RWPE2 (cell line): ENCODE data around the gene LTBP4.

Experiments used
- ATAC-seq: fragments of 200-7000 bp; cut with Tn5 transposase; 3 replicates; pipeline ENCODE4 v1.9.1; 2021; ENCODE audit warnings: low read depth
- DNase-seq: peaks from one replicate; pipeline ENCODE4 v3.0.0-alpha.2; 2020; ENCODE audit warnings: low spot score
- H3K27ac ChIP-seq: fragments of 450-650 bp; 2 replicates; pipeline ENCODE4 v1.5.1; 2017; ENCODE audit warnings: mild to moderate bottlenecking; ENCODE audit not compliant: poor library complexity, severe bottlenecking
- H3K27me3 ChIP-seq: fragments of 250-450 bp; sonication (Bioruptor Pico); 2 replicates; pipeline ENCODE4 v1.5.1; 2021; ENCODE audit warnings: mild to moderate bottlenecking, moderate library complexity; ENCODE audit not compliant: insufficient read depth, poor library complexity, severe bottlenecking
- H3K36me3 ChIP-seq: fragments of 250-450 bp; sonication (Bioruptor Pico); 2 replicates; pipeline ENCODE4 v1.5.1; 2020; ENCODE audit warnings: low read depth, mild to moderate bottlenecking, moderate library complexity
- H3K4me1 ChIP-seq: fragments of 250-450 bp; sonication (Bioruptor Pico); 2 replicates; pipeline ENCODE4 v1.5.1; 2021; ENCODE audit warnings: mild to moderate bottlenecking, moderate library complexity; ENCODE audit not compliant: insufficient read depth, poor library complexity, severe bottlenecking
- H3K4me3 ChIP-seq: fragments of 250-450 bp; sonication (Bioruptor Pico); 2 replicates; pipeline ENCODE4 v1.5.1; 2021; ENCODE audit warnings: mild to moderate bottlenecking, moderate library complexity; ENCODE audit not compliant: severe bottlenecking
- H3K9me3 ChIP-seq: fragments of 250-450 bp; sonication (Bioruptor Pico); 2 replicates; pipeline ENCODE4 v1.5.1; 2021; ENCODE audit warnings: mild to moderate bottlenecking, moderate library complexity; ENCODE audit not compliant: severe bottlenecking
- CTCF ChIP-seq: fragments of 450-650 bp; IDR thresholded peaks from one replicate; pipeline ENCODE4 v1.5.1; 2017; ENCODE audit warnings: mild to moderate bottlenecking, moderate library complexity; ENCODE audit not compliant: poor library complexity, severe bottlenecking

LTBP4 gene

GRCh38 chr19:40601134-40601974 lies at the start of gene LTBP4:
LTBP4 (plus strand) TSS chr19:40601369; CDS start chr19:40601388, 19 bp downstream.
- ATAC-seq (no peak), DNase-seq (no peak)
- H3K4me1 ChIP-seq = peaks cover 14% of the 10 kb centered on the region
- no peaks in the 10 kb centered on the region for H3K9me3 ChIP-seq
- H3K36me3 ChIP-seq = no peaks in the 10 kb centered on the region
- no peak for TF ChIP-seq CTCF
- H3K27ac ChIP-seq = peak within 1 kb of the TSS; percentile 82
- peak within 1 kb of the TSS; percentile 44 for H3K4me3 ChIP-seq
- H3K27me3 ChIP-seq = no peaks in the 10 kb centered on the region

GRCh38 chr19:40552848-40553247 lies 48.3 kb upstream of the LTBP4 start:
- H3K27ac ChIP-seq = no peak overlapping the region
- H3K4me3 ChIP-seq = no peak overlapping the region
- no peaks in the 10 kb centered on the region for H3K4me1 ChIP-seq
- peaks cover 27% of the 10 kb centered on the region for H3K27me3 ChIP-seq
- TF ChIP-seq CTCF = no peak
- no peak for DNase-seq
- H3K9me3 ChIP-seq = no peaks in the 10 kb centered on the region
- no peaks in the 10 kb centered on the region for H3K36me3 ChIP-seq
- ATAC-seq = no peak

GRCh38 chr19:40553885-40554857 lies 47.0 kb upstream of the LTBP4 start:
- no peaks in the 10 kb centered on the region for H3K4me1 ChIP-seq
- H3K27ac ChIP-seq = no peak overlapping the region
- ATAC-seq (no peak; the same call in 2 of the 3 replicates), DNase-seq (no peak)
- H3K9me3 ChIP-seq = no peaks in the 10 kb centered on the region
- H3K4me3 ChIP-seq = no peak overlapping the region
- no peak for TF ChIP-seq CTCF
- H3K36me3 ChIP-seq = no peaks in the 10 kb centered on the region
- peaks cover 27% of the 10 kb centered on the region for H3K27me3 ChIP-seq

- no peak for TF ChIP-seq CTCF
- peak; percentile 23; the same call in 1 of the 3 replicates for ATAC-seq
- Histone ChIP-seq H3K4me1 (no peaks in the 10 kb centered on the region), H3K9me3 (no peaks in the 10 kb centered on the region), H3K4me3 (no peak overlapping the region), H3K27ac (no peak overlapping the region), H3K36me3 (no peaks in the 10 kb centered on the region), H3K27me3 (peaks cover 30% of the 10 kb centered on the region)
- DNase-seq = no peak
These were observed 45.0 kb upstream of the LTBP4 start for GRCh38 chr19:40555978-40556689.
